GM10847 (cell line): ENCODE measurements around the gene ZMPSTE24.

ENCODE experiments used
- POLR2A ChIP-seq: IDR thresholded peaks from 2 replicates; pipeline ENCODE4 v1.6.1; 2011; ENCODE audit not compliant: insufficient read length; ENCODE audit errors: extremely low read depth

Gene ZMPSTE24

GRCh38 chr1:40274331-40274730 lies 16.3 kb downstream of the ZMPSTE24 start:
- TF ChIP-seq POLR2A = no peak

GRCh38 chr1:40276122-40276521 lies 18.1 kb downstream of the ZMPSTE24 start:
- no peak for TF ChIP-seq POLR2A

- TF ChIP-seq POLR2A = no peak
Measured at GRCh38 chr1:40281853-40282252, 23.8 kb downstream of the ZMPSTE24 start.

- TF ChIP-seq POLR2A = no peak
Measured at GRCh38 chr1:40291293-40291692, 33.3 kb downstream of the ZMPSTE24 start.

GRCh38 chr1:40299366-40300248 lies 41.6 kb downstream of the ZMPSTE24 start:
- TF ChIP-seq POLR2A = no peak

GRCh38 chr1:40300249-40300567 lies 42.2 kb downstream of the ZMPSTE24 start:
- TF ChIP-seq POLR2A = no peak

- no peak for TF ChIP-seq POLR2A
Measured at GRCh38 chr1:40300651-40301050, 42.6 kb downstream of the ZMPSTE24 start.

GRCh38 chr1:40301066-40301465 lies 43.0 kb downstream of the ZMPSTE24 start:
- TF ChIP-seq POLR2A = no peak

- TF ChIP-seq POLR2A = no peak
Measured at GRCh38 chr1:40301541-40302299, 43.7 kb downstream of the ZMPSTE24 start.

- no peak for TF ChIP-seq POLR2A
Measured at GRCh38 chr1:40302475-40302874, 44.4 kb downstream of the ZMPSTE24 start.

GRCh38 chr1:40303051-40303771 lies 45.2 kb downstream of the ZMPSTE24 start:
- TF ChIP-seq POLR2A = no peak

- TF ChIP-seq POLR2A = no peak
Measured at GRCh38 chr1:40303790-40304189, 45.8 kb downstream of the ZMPSTE24 start.

GRCh38 chr1:40305451-40305850 lies 47.4 kb downstream of the ZMPSTE24 start:
- TF ChIP-seq POLR2A = no peak

GRCh38 chr1:40305871-40306270 lies 47.8 kb downstream of the ZMPSTE24 start:
- TF ChIP-seq POLR2A = no peak

- no peak for TF ChIP-seq POLR2A
Measured at GRCh38 chr1:40306296-40306695, 48.3 kb downstream of the ZMPSTE24 start.

GRCh38 chr1:40307186-40307585 lies 49.1 kb downstream of the ZMPSTE24 start:
- TF ChIP-seq POLR2A = no peak
